GM21576 (cell line): Measurements from ENCODE around the gene SPNS1.
A peak's percentile ranks its signal among the peaks of the same experiment; 100 is the strongest.
"Not testable (repeated sequence)": the region's sequence is repeated elsewhere in the genome, so short reads cannot be mapped to it uniquely, and the experiment has no call there.

Source experiments
- ATAC-seq: cut with Tn5 transposase; IDR thresholded peaks from one replicate; pipeline ENCODE4 v1.9.1; 2021; ENCODE audit warnings: mild to moderate bottlenecking, moderate library complexity; ENCODE audit not compliant: unreplicated experiment

SPNS1 gene, protein sequence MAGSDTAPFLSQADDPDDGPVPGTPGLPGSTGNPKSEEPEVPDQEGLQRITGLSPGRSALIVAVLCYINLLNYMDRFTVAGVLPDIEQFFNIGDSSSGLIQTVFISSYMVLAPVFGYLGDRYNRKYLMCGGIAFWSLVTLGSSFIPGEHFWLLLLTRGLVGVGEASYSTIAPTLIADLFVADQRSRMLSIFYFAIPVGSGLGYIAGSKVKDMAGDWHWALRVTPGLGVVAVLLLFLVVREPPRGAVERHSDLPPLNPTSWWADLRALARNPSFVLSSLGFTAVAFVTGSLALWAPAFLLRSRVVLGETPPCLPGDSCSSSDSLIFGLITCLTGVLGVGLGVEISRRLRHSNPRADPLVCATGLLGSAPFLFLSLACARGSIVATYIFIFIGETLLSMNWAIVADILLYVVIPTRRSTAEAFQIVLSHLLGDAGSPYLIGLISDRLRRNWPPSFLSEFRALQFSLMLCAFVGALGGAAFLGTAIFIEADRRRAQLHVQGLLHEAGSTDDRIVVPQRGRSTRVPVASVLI

DNA sequence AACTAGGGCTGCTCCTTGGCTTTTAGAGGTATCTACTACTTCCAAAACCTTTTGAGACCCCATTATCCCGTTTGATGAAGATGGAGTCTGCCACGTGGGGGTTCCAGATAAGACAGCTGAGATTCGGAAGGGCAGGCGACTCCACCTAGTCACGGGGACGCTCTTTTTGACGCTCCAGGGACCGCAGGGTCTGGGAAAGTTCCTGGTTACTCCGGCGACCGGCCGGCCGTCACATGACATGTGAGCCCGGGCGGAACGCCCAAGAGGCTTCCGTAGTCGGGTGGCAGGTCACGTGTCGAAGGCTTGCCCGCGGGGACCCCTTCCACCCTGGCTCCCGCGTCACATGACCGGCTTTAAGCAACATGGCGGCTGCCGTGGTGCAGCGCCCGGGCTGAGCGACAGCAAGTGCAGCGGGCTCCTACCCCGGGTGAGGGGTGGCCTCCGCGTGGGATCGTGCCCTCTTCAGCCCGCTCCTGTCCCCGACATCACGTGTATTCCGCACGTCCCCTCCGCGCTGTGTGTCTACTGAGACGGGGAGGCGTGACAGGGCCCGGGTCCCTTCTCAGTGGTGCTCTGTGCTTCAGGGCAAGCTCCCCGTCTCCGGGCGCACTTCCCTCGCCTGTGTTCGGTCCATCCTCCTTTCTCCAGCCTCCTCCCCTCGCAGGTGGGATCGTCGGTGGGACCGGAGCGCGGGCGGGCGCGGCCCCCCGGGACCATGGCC is at the start of gene SPNS1:
SPNS1 (plus strand) TSS at position 342 of the 721 bp plus-strand sequence; CDS start at position 716, 374 bp downstream.
- ATAC-seq = peak; percentile 74

DNA sequence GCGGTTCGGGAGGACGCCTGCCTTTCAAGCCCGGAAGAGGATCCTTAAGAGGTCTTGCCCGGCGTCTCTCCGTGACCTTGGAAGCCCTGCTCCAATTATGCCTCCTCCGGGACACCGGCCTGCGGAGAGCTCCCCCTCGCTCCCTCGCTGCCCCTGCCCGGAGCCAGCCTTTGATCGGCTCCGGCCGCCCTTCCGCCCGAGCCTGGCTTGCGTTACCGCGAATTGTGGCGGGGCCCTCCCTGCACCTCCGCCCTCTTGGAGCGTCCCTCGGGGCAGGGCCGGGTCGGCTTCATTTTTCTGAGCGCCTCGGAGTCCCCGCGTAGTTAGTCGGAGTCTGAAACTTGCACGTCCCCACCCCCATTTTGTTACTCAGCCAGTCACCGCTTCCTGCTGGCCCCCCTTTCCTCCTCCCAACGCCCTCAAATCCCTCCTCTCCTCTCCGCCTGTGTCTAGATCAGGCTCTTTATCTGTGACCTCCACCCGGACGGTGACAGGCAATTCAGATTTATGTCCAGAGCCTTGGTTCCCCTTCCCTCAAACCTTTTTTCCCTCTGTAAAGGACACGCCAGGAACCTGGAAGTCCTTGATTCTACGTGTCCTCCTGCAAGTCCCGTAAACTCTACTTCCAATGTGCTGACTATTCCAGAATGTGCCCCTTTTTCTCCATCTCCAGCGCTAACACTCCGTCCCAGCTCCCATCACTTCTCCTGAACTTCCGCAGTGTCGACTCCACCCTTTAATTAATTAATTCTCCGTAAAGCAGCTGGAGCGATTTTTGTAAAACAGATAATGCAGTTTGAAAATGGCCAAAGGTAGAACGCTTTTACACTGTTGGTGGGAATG is 49.0 kb upstream of the SPNS1 start:
- ATAC-seq = peak; percentile 23

GRCh38 chr16:28926284-28926683 is 48.3 kb upstream of the SPNS1 start:
- not testable (repeated sequence) for ATAC-seq

- no peak for ATAC-seq
Observed at GRCh38 chr16:28927815-28928214, 46.8 kb upstream of the SPNS1 start.

- no peak for ATAC-seq
Observed at GRCh38 chr16:28930203-28930602, 44.4 kb upstream of the SPNS1 start.

DNA sequence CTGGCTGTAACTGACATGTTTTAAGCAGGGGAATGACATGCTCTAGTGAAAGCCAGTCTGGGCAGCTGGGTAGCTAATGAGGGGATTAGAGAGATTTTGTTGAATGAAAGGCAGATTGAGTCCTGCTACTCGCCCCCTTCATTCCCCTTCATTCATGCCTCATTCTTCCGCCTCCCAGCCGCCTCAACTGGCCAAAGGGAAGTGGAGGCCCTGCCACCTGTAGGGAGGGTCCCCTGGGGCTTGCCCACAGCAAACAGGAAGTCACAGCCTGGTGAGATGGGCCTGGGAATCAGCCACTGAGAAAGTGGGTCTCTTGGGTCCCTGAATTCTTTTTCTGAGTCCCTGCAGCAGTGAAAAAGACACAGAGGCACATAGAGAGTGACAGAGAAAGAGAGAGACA is 43.9 kb upstream of the SPNS1 start:
- no peak for ATAC-seq

DNA sequence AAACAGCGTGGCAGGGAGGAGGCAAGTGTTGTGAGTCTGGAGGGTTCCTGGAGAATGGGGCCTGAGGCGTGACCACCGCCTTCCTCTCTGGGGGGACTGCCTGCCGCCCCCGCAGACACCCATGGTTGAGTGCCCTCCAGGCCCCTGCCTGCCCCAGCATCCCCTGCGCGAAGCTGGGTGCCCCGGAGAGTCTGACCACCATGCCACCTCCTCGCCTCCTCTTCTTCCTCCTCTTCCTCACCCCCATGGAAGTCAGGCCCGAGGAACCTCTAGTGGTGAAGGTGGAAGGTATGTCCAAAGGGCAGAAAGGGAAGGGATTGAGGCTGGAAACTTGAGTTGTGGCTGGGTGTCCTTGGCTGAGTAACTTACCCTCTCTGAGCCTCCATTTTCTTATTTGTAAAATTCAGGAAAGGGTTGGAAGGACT is 42.8 kb upstream of the SPNS1 start, which contains the start of gene CD19:
CD19 (plus strand) TSS at position 171 of the 425 bp plus-strand sequence; CDS start at position 201, 30 bp downstream.
- ATAC-seq = no peak

- no peak for ATAC-seq
Observed at GRCh38 chr16:28932339-28933141, 42.0 kb upstream of the SPNS1 start.

DNA sequence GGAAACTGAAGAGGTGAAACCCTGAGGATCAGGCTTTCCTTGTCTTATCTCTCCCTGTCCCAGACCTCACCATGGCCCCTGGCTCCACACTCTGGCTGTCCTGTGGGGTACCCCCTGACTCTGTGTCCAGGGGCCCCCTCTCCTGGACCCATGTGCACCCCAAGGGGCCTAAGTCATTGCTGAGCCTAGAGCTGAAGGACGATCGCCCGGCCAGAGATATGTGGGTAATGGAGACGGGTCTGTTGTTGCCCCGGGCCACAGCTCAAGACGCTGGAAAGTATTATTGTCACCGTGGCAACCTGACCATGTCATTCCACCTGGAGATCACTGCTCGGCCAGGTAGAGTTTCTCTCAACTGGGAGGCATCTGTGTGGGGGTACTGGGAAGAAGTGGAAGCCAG is 41.4 kb upstream of the SPNS1 start:
- no peak for ATAC-seq

- no peak for ATAC-seq
Observed at GRCh38 chr16:28935346-28935745, 39.2 kb upstream of the SPNS1 start.

DNA sequence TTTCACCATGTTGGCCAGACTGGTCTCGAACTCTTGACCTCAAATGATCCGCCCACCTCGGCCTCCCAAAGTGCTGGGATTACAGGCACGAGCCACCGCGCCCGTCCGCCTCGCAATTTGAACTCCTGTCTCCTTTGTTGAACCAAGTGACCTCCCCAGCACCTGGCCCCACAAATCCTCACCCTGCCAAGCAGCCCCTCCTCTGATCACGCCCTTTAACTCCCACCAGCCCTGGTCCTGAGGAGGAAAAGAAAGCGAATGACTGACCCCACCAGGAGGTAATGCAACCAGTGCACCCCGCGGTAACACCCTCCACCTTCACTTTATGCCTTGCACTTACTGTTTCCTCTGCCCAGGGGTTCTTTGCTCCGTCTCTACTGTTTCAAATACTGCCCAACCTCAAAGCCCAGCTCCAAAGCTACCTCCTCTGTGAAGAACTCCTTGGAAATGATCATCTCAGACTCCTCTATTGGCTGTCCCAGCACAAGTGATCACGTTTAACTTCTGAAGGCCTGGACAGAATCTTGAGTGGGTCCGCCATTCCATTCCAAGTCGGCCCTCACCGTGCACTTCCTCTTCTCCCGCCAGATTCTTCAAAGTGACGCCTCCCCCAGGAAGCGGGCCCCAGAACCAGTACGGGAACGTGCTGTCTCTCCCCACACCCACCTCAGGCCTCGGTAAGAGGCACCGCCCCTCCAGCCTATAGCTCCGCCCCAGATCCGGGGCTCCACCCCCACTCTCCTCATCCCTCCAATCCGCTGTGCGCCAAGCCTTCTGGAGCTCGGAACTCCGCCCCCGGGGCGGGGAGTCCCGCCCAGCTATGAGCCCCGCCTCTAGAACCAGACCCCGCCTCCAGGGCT is 38.4 kb upstream of the SPNS1 start:
- ATAC-seq = peak; percentile 59

- ATAC-seq = no peak
Observed at GRCh38 chr16:28936784-28937155, 37.8 kb upstream of the SPNS1 start.

DNA sequence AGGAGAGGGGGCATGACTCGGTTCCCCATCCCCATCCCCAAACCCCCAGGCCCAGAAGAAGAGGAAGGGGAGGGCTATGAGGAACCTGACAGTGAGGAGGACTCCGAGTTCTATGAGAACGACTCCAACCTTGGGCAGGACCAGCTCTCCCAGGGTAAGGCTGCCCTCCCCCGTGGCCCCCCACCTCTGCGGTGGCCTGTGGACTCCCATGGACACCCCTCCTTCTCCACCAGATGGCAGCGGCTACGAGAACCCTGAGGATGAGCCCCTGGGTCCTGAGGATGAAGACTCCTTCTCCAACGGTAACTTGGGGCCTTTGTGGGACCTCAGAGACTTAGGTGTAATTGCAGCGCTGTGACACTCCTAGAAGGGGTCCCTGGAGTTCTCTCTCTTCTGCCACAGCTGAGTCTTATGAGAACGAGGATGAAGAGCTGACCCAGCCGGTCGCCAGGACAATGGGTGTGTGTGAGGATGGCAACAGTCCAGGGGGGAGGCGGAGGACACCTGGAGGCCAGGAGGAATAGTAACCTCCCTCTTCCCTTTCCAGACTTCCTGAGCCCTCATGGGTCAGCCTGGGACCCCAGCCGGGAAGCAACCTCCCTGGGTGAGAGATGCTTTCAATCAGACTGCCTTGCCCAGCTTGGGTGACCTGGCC is 37.2 kb upstream of the SPNS1 start:
- ATAC-seq = no peak

DNA sequence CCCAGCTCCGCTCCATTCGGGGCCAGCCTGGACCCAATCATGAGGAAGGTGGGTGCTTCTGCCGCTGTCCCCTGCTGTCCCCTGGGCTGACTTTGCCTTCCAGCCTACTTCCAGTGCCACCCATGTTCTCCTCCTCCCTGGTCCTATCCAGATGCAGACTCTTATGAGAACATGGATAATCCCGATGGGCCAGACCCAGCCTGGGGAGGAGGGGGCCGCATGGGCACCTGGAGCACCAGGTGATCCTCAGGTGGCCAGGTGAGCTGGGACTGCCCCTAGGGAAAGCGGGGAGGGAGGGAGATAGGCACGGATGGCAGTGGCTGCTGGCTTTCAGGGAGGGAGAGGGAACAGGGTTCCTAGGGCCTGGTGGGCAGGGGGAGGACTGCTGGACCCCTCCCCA is 35.9 kb upstream of the SPNS1 start:
- ATAC-seq = no peak

GRCh38 chr16:28939825-28940224 is 34.8 kb upstream of the SPNS1 start:
- not testable (repeated sequence) for ATAC-seq

DNA sequence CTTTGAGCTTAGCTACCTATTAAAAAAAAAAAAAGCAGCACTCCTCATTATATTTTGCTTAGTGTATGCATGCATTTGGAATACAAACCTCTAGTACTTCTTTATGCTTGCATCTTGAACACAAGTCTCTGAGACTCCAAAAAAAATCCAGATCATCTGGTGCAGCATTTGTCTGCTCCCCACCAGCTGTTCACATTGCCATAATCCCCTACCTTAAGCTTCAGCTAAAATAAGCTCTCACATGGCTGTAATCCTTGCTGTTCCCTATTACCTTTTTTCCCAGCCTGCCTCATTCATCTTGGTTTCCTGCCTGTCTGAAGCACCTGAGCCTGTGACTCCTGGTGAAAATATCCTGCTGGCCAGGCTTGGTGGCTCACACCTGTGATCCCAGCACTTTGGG is 31.3 kb upstream of the SPNS1 start:
- no peak for ATAC-seq

DNA sequence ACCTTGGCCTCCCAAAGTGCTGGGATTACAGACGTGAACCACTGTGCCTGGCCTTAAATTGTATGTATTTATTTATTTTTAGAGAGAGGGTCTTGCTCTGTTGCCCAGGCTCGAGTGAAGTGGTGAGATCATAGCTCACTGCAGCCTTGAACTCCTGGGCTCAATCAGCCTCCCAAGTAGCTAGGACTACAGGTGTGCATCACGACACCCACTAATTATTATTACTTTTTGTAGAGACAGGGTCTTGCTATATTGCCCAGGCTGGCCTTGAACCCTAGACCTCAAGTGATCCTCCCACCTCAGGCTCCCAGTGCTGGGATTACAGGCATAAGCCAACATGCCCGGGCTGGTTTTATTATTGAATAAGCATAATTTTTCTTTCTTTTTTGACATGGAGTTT is 27.9 kb upstream of the SPNS1 start:
- ATAC-seq = no peak

DNA sequence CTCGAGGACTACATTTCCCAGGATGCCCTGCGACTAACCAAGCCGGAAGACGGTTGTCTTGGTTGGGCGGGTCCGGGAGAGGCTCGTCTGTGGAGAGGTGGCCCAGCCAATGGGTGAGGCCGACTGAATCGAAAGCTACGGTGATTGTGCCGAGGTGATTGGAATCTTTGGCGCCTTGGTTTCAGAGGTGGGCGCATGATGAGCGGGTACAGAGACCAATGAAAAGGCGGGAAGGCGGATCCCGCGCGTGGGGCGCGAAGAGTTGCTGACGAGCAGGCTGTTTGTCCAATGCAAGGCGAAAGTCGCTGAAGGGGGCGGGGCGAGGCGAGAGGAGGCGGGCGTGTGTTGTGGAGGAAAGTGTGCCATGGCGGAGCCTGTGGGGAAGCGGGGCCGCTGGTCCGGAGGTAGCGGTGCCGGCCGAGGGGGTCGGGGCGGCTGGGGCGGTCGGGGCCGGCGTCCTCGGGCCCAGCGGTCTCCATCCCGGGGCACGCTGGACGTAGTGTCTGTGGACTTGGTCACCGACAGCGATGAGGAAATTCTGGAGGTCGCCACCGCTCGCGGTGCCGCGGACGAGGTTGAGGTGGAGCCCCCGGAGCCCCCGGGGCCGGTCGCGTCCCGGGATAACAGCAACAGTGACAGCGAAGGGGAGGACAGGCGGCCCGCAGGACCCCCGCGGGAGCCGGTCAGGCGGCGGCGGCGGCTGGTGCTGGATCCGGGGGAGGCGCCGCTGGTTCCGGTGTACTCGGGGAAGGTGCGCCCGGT is 23.7 kb upstream of the SPNS1 start, which contains the start of gene NFATC2IP:
NFATC2IP (plus strand) TSS at position 290 of the 762 bp plus-strand sequence; CDS start at position 365, 75 bp downstream.
- peak; percentile 87 for ATAC-seq
